Spleen (tissue), 11 donors: ENCODE measurements around the gene XRRA1. TPM values are rescaled to one million over a fixed set of nuclear protein-coding genes. Genes with fewer than 3 reads are reported as not detected.

Experiments used
- DNase-seq: peaks from one replicate; pipeline ENCODE4 v3.0.0-alpha.2; 2020
- H3K27ac ChIP-seq, 8 donors: fragments of 200-600 bp; sonication (generic) in 7 of 8; 1 replicate in 4 of 8; 2 replicates in 4 of 8; pipeline versions ENCODE4 v1.5.0 to v1.8.0; 2016 to 2021; ENCODE audit warnings: inconsistent platforms in 4 of 8, mild to moderate bottlenecking in 4 of 8, moderate library complexity in 1 of 8
- H3K27me3 ChIP-seq, 7 donors: fragments of 200-600 bp; sonication (generic) in 6 of 7; replicated peaks in 1 of 7; 1 replicate in 4 of 7; 2 replicates in 3 of 7; pipeline versions ENCODE4 v1.5.0 to v1.8.0; 2016 to 2021; ENCODE audit warnings: inconsistent platforms in 3 of 7, mild to moderate bottlenecking in 1 of 7
- H3K36me3 ChIP-seq, 6 donors: fragments of 200-600 bp; sonication (generic) in 5 of 6; 1 replicate in 4 of 6; 2 replicates in 2 of 6; pipeline versions ENCODE4 v1.5.0 to v1.8.0; 2016 to 2021; ENCODE audit warnings: inconsistent platforms in 2 of 6
- H3K4me1 ChIP-seq, 6 donors: fragments of 200-600 bp; sonication (generic) in 5 of 6; 1 replicate in 3 of 6; 2 replicates in 3 of 6; pipeline versions ENCODE4 v1.5.0 to v1.8.0; 2016 to 2021; ENCODE audit warnings: inconsistent platforms in 3 of 6
- H3K4me3 ChIP-seq, 8 donors: fragments of 200-600 bp; sonication (generic) in 7 of 8; 1 replicate in 4 of 8; 2 replicates in 4 of 8; pipeline versions ENCODE4 v1.5.0 to v1.8.0; 2016 to 2021; ENCODE audit warnings: inconsistent platforms in 4 of 8, mild to moderate bottlenecking in 4 of 8, moderate library complexity in 2 of 8
- H3K9me3 ChIP-seq, 8 donors: fragments of 200-600 bp; sonication (generic) in 7 of 8; 1 replicate in 4 of 8; 2 replicates in 4 of 8; pipeline versions ENCODE4 v1.5.0 to v1.8.0; 2016 to 2021; ENCODE audit warnings: inconsistent platforms in 4 of 8
- CTCF ChIP-seq, 11 experiments: fragments of 200-600 bp in 7 of 11; fragments of 450-650 bp in 4 of 11; sonication (generic) in 4 of 11; IDR thresholded peaks in 8 of 11; conservative IDR thresholded peaks in 3 of 11; 1 replicate in 7 of 11; 2 replicates in 4 of 11; pipeline versions ENCODE4 v1.4.0 to v1.8.0; 2016 to 2021; ENCODE audit warnings: antibody characterized with exemption in 11 of 11, inconsistent platforms in 4 of 11, mild to moderate bottlenecking in 1 of 11
- POLR2A ChIP-seq, 3 donors: fragments of 450-650 bp; IDR thresholded peaks; one replicate each; pipeline ENCODE4 v1.5.1; 2017; ENCODE audit warnings: antibody characterized with exemption in 3 of 3, mild to moderate bottlenecking in 1 of 3
- POLR2AphosphoS5 ChIP-seq, 3 donors: sonication (generic); formaldehyde crosslinking; IDR thresholded peaks; one replicate each; pipeline ENCODE4 v1.5.1; 2017; ENCODE audit warnings: antibody characterized with exemption in 3 of 3
- WGBS, 5 donors: extraction: QIAGEN DNeasy Blood & Tissue Kit in 3 of 5; methylation state at CpG; one replicate each; pipeline versions ENCODE4 v1.1.5 to v1.1.7; 2013 to 2018; 5-methylcytosine and 5-hydroxymethylcytosine counted together
- intact Hi-C: fragments of 100-400 bp; cut with DNase I; formaldehyde crosslinking; loops from one replicate; pipeline ENCODE4 v1.15.0; 2023; ENCODE audit warnings: low total_unique reads
- polyA plus RNA-seq, 3 donors: library from polyadenylated mRNA; stranded (reverse); fragments of 200-250 nt; gene quantifications; one replicate each; pipeline ENCODE4 v1.2.1, GENCODE V29; 2013
- total RNA-seq, 7 donors: library from RNA; depleted of rRNA in 3 of 7; stranded (reverse); fragments of >200 nt in 3 of 7; fragmentation: NEBNext Ultra II Directional in 4 of 7; extraction: Animal tissue kit (Norgen Biotek cat#: 25700) in 4 of 7; gene quantifications; one replicate each; pipeline versions ENCODE4 v1.1.0 to v1.2.1, GENCODE V29; 2016 to 2021
- donor health status: healthy with polysubstance abuse.
- donor health status: DM: no; HTN: no; CAD: no; lungs with moderate emphysema.
- donor health status: DM: no; HTN: no; CAD: no.
- donor health status: Bipolar disorder and iron deficiency.
- donor health status: healthy.
- donor health status: DM: no; HTN: no; CAD: no.
- donor health status: DM: yes; HTN: yes; CAD: no.

Gene XRRA1
- total and polyA plus RNA-seq, 10 donors, result 1.4 to 60.1 (median 17.8) TPM

GRCh38 chr11:74820763-74821162, 128.1 kb downstream of the XRRA1 start:
- Histone ChIP-seq H3K27ac (no peak overlapping the region), H3K36me3 (peaks cover 0 to 95% (median 28%) of the 10 kb centered on the region in 6 donors), H3K4me3 (no peak overlapping the region), H3K9me3 (peaks cover 0 to 27% (median 23%) of the 10 kb centered on the region in 8 donors), H3K27me3 (no peaks in the 10 kb centered on the region), H3K4me1 (peaks cover 0 to 29% (median 2%) of the 10 kb centered on the region in 6 donors)
- no peak for DNase-seq
- 90 to 100% (median 97%) methylated on average over 1 of the region's 1 CpG for WGBS, 5 donors
- no peak for TF ChIP-seq CTCF (IDR thresholded peaks at IDR 0.05 in 8 of 11, conservative IDR thresholded peaks at IDR 0.05 in 3 of 11)
- intact Hi-C loops, result no loop called here

GRCh38 chr11:74819400-74819799, 129.5 kb downstream of the XRRA1 start:
- Histone ChIP-seq H3K4me1 (peaks cover 0 to 29% (median 2%) of the 10 kb centered on the region in 6 donors), H3K4me3 (no peak overlapping the region), H3K27ac (no peak overlapping the region), H3K9me3 (peaks cover 0 to 14% (median 13%) of the 10 kb centered on the region in 8 donors), H3K36me3 (peaks cover 0 to 97% (median 29%) of the 10 kb centered on the region in 6 donors), H3K27me3 (no peaks in the 10 kb centered on the region)
- TF ChIP-seq POLR2A (IDR thresholded peaks at IDR 0.05) (no peak), POLR2AphosphoS5 (IDR thresholded peaks at IDR 0.05) (no peak), CTCF (IDR thresholded peaks at IDR 0.05 in 8 of 11, conservative IDR thresholded peaks at IDR 0.05 in 3 of 11) (no peak)
- WGBS, 5 donors, result 91 to 100% (median 97%) methylated on average over 1 of the region's 1 CpG
- DNase-seq, result no peak
- intact Hi-C loops, result no loop called here

GRCh38 chr11:74818283-74818946, 130.5 kb downstream of the XRRA1 start:
- peaks cover 0 to 97% (median 29%) of the 10 kb centered on the region in 6 donors for H3K36me3 ChIP-seq
- H3K4me1 ChIP-seq, result peaks cover 0 to 29% (median 2%) of the 10 kb centered on the region in 6 donors
- TF ChIP-seq CTCF (IDR thresholded peaks at IDR 0.05 in 8 of 11, conservative IDR thresholded peaks at IDR 0.05 in 3 of 11) (no peak), POLR2AphosphoS5 (IDR thresholded peaks at IDR 0.05) (no peak), POLR2A (IDR thresholded peaks at IDR 0.05) (no peak)
- H3K9me3 ChIP-seq, result peaks cover 0 to 5% (median 3%) of the 10 kb centered on the region in 8 donors
- no peak overlapping the region for H3K4me3 ChIP-seq
- H3K27me3 ChIP-seq, result no peaks in the 10 kb centered on the region
- 76 to 92% (median 89%) methylated on average over 3 of the region's 3 CpGs for WGBS, 5 donors
- no peak overlapping the region for H3K27ac ChIP-seq
- intact Hi-C loops, result no loop called here
- DNase-seq, result no peak

GRCh38 chr11:74816664-74817063, 132.2 kb downstream of the XRRA1 start:
- Histone ChIP-seq H3K4me3 (no peak overlapping the region), H3K36me3 (peaks cover 0 to 97% (median 35%) of the 10 kb centered on the region in 6 donors), H3K4me1 (peaks cover 0 to 19% (median 0%) of the 10 kb centered on the region in 6 donors), H3K27me3 (no peaks in the 10 kb centered on the region), H3K9me3 (no peaks in the 10 kb centered on the region), H3K27ac (no peak overlapping the region)
- intact Hi-C loops, result no loop called here
- TF ChIP-seq CTCF (IDR thresholded peaks at IDR 0.05 in 8 of 11, conservative IDR thresholded peaks at IDR 0.05 in 3 of 11) (no peak), POLR2AphosphoS5 (IDR thresholded peaks at IDR 0.05) (no peak), POLR2A (IDR thresholded peaks at IDR 0.05) (no peak)
- 93 to 98% (median 96%) methylated on average over 2 of the region's 2 CpGs for WGBS, 5 donors
- DNase-seq, result no peak
